Measurements from ENCODE around the gene ADAMTS18.

ADAMTS18 gene

DNA sequence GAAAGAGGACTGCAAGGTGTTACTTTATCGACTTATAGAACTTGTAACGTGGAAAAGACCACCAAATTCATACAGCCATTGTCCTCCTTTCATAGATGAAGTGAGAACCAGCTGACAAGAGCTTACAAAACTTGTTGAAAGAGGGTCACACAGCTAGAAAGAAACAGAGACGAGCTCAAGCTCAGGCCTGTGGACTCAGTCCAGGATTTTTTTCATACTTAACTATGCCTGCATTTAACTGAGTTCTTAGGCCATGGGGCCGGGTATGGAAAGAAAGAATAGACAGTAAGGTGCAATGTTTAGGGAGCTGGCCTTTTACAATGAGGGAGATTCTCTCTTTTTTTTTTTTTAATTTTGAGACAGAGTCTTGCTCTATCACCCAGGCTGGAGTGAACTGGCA is 106.1 kb downstream of the ADAMTS18 start:
- no peak for DNase-seq (ENCODE audit: low read depth)

DNA sequence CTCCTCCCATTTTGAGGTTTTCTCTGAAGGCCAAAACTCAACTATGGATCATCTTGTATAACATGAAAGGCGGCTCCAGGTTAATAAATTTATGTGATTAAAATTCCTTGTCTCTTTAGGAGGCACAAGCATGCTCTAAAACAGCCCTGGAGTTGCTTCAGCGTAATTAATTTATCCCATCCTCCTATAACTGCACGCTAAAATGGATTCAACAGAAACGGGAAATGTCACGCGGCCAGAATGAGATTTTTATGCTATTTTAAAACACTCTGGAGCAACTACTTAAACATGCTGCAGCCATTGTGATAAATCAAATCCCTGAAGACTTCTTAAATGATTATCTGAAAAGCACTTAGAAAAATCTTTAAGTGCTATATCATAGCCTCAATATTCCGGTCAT is 106.6 kb downstream of the ADAMTS18 start:
- no peak for DNase-seq (ENCODE audit: low read depth)

DNA sequence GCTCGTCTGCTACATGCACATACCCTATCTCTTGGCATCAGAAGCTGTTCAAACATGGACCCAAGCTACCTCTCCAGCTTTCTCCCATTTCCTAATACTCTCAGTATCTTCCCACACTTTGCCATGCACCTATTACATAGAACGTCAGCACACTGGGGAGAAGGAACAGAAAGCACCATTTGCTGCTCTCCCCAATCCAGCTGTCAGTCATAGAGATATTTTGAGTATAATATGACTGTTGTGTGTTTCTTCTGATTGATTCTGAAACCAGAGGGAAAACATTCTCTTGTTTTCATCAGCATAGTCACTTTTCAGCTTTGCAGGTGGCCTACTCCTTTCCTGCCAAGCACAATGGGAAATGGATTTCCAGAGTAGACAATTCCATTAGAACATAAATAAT is 107.1 kb downstream of the ADAMTS18 start:
- no peak for DNase-seq (ENCODE audit: low read depth)

DNA sequence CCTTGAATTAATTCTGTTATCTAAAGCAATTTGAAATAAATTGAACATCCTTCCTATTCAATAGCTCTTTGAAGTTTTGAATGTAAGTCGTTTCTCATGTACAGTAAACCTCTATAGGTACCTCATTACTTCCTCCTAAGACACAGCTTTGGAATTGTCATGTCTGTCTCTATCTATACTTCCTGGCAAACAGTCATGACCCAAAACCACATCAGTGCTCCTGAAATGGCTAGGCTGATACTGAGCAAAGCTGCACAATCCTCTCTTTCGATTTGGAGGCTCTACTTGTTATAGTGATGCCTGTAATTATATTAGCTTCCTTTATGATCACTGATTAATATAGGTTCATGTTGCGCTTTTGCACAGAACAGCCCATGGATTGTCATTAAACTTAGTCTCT is 110.1 kb downstream of the ADAMTS18 start:
- no peak for DNase-seq (ENCODE audit: low read depth)

DNA sequence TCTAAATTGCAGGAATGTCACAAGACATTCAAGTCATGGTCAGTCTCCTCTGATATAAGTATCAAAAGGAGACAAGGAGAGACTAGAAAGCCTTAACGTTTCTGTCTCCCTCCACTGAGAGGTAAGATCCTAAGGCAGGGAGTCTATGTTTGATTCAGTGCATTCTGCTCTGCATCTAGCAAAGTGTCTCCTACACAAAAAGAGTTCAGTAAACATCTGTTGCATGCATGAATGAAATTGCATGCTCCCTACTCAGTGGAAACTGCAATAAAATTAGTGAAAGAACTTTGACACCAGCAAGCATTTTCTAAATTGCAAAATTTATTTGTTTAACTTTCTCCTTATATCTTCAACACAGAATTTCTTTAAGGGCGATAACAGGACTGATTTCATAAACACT is 111.1 kb downstream of the ADAMTS18 start:
- no peak for DNase-seq (ENCODE audit: low read depth)

DNA sequence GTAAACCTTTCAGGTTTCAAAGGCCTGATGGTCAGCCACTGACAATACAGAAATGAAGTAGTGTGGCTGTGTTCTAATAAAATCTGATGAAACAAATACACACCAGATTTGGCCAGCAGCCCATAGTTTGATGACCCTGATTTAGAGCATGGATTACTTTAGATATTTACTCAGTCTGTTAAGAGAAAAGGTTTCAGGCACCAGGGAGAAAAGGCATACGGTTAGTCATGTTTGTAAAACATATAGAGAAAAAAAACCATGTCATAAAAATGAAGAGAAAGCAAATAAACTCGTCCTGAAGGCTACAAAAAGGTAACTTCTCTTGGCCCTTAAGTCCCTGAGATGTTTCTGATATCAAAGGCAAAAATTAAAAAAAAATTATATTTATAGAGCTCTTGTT is 112.1 kb downstream of the ADAMTS18 start:
- DNase-seq (ENCODE audit: low read depth) = no peak

DNA sequence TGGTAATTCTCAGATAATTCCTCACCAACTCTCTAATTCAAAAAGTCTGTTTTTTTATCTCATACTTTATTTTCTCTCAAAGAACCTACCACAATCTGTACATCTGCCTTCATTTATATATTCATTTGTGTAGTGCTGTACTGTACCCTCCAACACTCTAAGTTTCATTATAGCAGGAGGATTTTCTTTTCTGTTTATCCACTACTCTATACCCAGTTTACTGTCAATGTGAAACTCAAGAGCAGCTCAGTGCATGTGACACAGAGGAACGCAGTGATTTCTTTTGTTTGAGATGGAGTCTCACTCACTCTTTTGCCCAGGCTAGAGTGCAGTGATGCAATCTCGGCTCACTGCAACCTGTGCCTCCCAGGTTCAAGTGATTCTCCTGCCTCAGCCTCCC is 117.8 kb downstream of the ADAMTS18 start:
- DNase-seq (ENCODE audit: low read depth) = no peak

DNA sequence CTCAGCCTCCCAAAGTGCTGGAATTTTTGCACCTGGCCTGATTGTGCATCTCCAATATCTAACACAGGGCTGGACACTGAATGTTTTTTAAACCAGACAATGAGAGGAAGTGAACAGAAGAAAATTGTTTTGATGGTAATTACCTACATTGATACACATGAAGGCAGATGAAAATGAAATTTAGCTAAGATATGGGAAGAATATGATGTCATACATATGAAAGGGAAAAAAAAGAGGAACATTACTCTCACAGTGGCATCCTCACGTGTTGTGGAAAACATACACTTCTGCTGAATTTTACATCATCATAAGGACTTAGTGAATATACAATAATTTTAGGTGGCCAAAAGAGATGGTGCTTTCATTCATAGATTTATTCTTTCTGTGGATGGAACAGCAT is 124.0 kb downstream of the ADAMTS18 start:
- DNase-seq (ENCODE audit: low read depth) = no peak

DNA sequence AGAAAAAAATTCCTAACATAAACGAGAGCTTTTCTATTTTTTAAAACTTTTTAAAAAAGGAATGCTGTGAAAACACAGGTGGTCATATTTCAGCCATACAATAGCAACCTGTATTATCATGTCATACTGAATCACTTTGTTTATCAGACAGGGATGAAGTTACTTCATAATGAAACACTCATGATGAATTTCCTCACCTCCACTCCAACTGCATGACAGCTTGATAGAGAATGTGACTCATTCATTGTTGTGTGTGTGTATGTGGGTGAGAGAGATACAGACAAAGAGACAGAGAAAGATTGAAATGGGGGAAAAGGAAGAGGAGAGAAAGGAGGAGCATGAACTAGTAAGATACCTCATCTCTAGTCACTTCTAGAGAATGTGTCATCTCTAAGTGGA is 126.7 kb downstream of the ADAMTS18 start:
- peak; percentile 17 for DNase-seq (ENCODE audit: low read depth)

DNA sequence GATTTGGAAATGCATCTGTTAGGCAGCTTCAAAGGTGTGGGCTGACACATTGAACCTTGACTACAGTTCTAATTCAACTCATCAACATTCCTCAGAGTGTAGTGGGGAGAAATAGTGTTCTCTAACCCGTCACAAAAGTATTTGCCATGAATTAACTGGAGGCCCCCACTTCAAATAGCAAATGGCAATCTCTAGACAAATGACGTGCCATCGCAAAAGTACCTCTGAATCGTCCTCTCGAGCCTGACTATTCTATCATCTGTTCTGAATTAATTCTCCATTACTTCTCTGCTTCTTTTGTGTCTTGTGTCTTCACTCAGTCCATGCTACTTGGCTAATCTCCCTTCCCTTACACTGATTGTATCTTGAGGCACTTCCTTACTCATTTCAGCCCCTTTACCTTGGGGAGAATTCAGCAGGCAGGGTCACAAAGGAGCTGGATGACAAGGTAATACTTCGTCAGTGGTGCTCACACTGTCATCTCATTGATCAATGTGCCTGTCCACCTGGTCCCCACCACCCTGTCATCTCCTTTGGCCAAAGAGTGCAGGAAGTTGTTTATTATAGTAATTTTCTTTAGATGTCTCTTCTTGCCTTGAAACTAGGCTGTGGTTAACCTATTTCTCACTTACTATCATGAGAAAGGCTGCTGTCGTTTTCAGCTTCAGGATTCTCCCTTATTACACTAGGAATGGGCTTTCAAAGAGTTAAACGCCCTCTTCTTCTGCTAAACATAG is 127.2 kb downstream of the ADAMTS18 start:
- DNase-seq (ENCODE audit: low read depth) = no peak

DNA sequence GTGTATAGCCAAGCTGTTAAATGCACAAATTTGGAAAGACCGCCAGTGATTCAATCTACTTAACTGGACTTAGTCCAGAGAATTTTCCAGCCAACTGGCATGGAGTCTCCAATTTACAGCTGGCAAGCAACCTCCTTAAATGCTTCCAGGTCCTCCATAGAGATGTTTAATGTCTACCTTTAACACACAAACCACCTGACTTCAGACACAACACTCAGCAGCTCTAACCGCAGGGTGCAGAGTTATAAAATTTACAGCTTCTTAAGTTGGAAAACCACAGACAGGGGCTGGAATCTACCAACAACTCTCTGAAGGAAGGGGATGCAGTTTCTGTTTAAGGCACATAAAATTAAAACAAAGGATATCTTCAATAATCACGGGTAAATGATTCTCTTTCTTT is 128.8 kb downstream of the ADAMTS18 start:
- no peak for DNase-seq (ENCODE audit: low read depth)

DNA sequence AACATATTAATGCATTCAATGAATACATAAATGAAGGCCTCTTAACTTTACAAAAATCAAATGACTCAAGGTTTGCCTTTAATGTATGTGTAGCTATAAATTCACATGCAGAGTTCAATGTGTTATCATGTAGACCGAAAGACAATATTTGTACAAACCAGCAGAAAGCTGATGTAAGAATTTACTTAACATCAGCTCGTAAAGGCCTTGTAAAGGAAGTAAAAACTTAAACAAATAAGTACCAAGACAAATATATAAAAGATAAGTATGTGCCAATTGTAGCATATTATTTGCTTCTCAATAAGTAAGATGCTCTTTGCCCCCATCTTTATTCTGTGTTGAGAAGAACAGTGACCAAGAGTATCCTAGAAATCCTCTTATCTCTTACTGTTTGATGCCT is 130.0 kb downstream of the ADAMTS18 start:
- no peak for DNase-seq (ENCODE audit: low read depth)

DNA sequence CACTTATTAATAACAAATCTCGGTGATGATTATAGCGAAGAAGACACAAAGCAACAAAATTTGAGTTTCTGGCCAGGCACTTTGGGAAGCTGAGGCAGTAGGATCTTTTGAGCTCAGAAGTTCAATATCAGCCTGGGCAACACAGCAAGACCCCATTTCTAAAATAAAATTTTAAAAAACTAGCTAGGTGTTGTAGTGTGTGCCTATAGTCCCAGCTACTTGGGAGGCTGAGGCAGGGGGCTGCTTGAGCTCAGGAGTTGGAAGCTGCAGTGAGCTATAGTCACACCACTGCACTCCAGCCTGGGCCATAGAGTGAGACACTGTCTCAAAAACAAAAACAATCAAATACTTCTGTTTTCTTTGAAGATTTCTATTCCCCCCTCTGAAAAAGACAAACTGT is 130.7 kb downstream of the ADAMTS18 start:
- DNase-seq (ENCODE audit: low read depth) = no peak

DNA sequence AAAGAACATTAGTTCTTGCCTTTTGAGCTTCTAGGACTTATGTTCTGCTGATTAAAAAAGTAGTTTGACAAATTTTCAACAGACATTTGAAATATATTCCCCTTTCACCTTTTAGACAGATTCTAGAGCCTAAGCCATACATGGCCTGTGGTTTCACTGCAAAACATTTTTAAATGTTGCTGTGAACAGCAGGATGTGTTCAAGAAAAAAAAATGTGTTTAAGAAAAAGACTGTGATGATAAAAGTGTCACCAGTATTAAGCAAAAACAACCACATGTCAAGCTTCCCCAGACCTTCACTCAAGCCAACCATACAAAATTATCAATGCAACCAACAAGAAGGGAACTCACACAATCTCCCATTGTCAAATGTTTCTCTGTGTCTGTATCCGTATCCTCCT is 132.2 kb downstream of the ADAMTS18 start:
- no peak for DNase-seq (ENCODE audit: low read depth)

DNA sequence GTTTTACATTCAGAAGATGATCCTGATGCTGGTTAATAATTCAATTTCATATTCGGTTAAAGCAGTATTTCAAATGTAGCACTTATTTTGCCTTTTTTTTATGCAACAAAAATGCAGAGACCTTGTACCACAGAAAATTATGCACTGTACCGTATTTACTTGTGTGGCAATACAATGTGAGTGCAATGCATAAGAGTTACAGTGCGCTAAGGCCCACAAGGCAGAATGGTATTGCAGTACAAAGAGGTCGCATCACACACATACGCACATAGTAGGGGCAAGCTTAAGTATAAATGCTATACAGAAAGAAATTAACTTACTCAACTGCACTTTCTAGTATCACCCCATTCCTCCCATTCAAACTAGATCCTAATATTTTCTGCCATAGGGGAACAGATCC is 132.6 kb downstream of the ADAMTS18 start:
- no peak for DNase-seq (ENCODE audit: low read depth)

DNA sequence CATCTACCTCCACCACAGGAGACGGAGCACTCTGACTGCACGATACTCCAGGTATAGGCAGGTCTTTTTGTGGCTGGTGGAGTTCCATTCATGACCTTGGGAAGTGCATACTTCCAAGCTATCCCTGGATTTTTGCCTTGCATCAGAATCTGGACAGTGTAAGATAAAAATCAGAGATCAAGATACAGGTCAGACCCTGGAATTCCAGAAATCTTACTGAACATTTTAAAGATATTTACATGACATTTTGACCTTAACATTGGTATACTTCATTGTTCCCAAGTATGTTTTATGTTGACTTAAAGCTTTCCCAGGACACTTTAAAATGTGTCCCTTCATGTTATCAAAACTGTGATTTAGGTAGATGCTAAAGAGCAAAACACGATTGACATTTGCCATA is 134.6 kb downstream of the ADAMTS18 start:
- DNase-seq (ENCODE audit: low read depth) = no peak

DNA sequence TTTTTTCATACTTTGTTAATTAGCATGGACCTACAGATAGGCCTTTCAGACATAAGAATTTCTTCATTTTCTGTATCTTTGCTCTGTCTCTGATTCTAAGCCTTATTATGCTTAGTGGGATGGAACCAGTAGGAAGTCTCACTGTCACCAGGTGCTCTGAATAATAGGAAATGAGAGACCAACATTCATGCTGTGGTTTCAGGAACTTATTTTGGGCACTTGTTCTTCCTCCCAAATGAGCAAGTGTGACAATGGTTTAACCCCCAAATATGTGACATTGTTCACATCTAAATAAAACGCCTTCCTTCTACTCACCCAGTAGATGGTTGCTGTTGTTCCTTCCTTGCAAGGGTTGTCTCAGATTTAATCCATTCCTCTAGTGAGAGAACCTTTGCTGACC is 135.4 kb downstream of the ADAMTS18 start:
- DNase-seq (ENCODE audit: low read depth) = no peak

DNA sequence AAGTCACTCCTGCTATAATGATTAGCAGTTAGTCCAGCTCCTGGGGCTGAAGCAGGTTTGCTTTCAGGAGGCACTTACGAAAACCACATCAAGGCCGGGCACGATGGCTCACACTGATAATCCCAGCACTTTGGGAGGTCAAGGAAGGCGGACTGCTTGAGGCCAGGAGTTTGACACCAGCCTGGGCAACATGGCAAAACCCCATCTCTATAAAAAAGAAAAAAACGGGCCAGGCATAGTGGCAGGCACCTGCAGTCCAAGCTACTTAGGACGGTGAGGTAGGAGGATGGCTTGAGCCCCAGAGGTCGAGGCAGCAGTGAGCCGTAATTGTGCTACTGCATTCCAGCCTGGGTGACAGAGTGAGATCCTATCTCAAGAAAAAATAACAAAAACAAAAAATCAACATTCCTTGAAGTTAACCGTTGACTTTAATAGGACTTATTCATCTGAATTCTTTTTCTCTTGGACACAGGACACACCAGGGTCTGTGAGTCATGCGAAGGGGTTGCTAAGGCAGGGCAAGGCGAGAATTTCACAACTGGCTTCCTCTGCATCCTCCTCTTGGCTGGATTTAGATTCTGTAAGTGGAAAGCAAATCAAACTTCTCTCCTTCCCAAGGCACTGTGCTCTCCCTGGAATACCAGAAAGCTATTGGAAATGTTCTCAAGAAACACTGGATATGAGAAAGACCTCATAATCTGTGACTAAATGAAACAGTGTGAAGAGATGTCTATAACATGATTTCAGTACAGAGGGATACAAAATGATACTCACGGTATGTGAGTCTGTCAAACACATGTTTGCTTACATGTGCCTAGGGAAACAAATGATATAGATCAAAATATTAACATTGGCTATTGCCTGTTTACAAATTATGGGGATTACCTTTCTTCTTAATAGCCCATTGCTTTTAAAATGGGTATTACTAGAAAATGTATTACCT is 136.1 kb downstream of the ADAMTS18 start:
- DNase-seq (ENCODE audit: low read depth) = peak; percentile 91

DNA sequence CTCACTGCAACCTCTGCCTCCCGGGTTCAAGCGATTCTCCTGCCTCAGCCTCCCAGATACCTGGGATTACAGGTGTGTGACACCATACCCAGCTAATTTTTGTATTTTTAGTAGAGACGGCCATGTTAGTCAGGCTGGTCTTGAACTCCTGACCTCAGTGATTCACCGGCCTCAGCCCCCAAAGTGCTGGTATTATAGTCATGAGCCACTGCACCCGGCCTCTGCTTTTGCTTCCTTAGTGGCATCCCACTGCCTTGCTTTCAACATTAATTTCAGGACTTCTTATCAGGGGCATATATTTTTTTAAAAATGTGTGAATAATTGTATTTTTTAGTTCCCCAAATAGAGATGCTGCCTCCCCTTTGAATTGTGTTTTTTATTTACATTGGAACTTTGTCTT is 136.8 kb downstream of the ADAMTS18 start:
- DNase-seq (ENCODE audit: low read depth) = no peak

DNA sequence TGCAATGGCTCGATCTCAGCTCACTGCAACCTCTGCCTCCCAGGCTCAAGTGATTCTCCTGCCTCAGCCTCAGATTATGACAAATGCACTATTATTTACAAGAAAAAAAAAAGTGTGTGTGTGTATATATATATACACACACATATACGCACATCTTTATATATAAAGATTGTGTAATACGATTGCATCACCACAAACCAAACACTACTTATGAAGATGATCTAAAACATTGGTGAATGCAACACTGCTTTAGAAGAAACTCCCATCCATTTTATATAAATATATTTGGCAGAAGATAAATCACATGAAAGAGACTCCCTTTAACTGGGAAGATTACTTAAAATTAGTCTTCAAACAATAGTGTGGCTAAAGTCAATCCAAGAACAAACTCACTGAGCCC is 138.9 kb downstream of the ADAMTS18 start:
- DNase-seq (ENCODE audit: low read depth) = no peak

DNA sequence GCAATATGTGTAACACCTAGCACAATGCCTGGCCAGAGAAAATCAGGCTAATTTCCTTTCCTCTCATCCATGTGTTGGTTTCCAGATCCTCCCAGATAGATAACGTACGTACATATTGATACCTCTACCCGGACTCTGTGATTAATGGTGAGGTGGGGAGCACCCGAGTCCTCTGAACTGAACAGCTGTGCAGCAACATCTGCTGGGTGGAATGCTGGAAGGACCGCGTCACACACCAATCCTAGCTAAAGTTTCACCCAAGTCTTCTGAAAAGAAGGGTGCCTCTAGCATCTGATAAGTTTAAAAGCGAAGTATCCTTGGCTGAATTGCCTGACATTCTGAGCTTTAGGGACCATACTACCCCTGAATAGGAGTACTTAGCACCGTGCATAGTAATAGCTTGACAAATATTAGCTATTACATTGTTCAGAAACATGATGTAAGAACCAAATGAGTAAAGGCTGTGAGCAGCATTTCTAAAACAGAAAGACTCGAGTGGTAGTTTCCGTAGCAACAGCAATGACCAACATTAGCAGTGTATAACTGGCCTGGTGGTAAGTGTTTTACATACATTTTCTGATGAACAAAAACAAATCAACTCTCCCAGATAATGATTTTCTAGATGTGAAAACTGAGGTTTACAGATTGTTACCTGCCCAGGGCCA is 144.3 kb downstream of the ADAMTS18 start:
- DNase-seq (ENCODE audit: low read depth) = peak; percentile 11

DNA sequence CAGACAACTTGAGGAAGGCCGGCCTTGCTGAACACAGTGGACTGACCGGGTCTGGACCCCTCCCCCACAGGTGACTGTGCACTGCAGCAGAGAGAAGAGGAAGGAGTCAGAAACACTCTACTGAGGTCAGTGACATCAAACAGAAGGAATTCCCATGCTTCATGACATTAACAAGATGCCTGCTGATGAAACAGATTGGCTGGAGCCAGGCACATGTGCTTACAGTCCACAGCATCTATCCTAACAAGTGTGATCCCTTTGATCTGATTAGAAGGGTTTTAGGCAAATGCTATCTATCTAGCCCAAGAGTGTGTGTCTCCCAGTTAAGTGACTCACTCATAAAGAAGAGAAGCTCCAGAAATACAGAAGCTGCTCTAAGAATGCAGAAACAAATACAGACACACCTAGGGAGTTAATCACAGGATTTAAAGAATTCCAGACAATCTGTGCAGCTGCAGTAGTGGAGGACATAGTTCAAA is 145.5 kb downstream of the ADAMTS18 start:
- DNase-seq (ENCODE audit: low read depth) = peak; percentile 35

DNA sequence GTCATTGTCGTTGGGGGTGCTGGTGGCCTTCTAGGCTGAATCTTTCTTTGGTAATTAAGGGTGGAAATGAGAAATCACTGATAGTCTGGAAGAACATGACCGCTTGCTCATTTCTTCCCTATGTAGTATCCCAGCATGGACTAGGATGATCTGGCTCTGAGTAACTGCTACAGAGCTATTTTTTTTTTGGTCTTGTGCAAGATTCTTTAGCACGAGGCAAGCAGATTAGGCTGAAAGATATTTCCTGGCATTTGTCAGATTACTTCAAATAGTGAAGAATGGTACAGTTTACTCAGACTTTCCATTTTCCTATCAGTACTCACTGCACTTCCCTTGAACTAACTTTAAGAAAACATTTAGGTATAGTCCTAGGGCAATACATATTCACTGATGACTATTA is 146.6 kb downstream of the ADAMTS18 start:
- peak; percentile 63 for DNase-seq (ENCODE audit: low read depth)
